ENCODE measurements around the gene VPS16.
"Not testable (repeated sequence)": the region's sequence is repeated elsewhere in the genome, so short reads cannot be mapped to it uniquely, and the experiment has no call there.

VPS16 gene

GRCh38 chr20:2807019-2807418 is 33.5 kb upstream of the VPS16 start:
- no peak for DNase-seq (ENCODE audit: low read depth in 3 of 3)

- not testable (repeated sequence) for DNase-seq (ENCODE audit: low read depth in 3 of 3)
These were observed 32.6 kb upstream of the VPS16 start for GRCh38 chr20:2807929-2808328.

- DNase-seq (ENCODE audit: low read depth in 3 of 3): no peak
These were observed 30.9 kb upstream of the VPS16 start for GRCh38 chr20:2809690-2810089.

- DNase-seq (ENCODE audit: low read depth in 3 of 3): no peak
These were observed 28.4 kb upstream of the VPS16 start for GRCh38 chr20:2812189-2812588.

- DNase-seq (ENCODE audit: low read depth in 3 of 3): no peak
These were observed 26.5 kb upstream of the VPS16 start for GRCh38 chr20:2814076-2814475.

- DNase-seq (ENCODE audit: low read depth in 3 of 3): no peak
These were observed 25.9 kb upstream of the VPS16 start, which contains the start of gene C20orf141 for GRCh38 chr20:2814587-2815051. C20orf141 (plus strand) TSS chr20:2814987; CDS start chr20:2815185, 198 bp downstream.

GRCh38 chr20:2815242-2815900 is 25.2 kb upstream of the VPS16 start:
- no peak for DNase-seq (ENCODE audit: low read depth in 3 of 3)

GRCh38 chr20:2816030-2816582 is 24.4 kb upstream of the VPS16 start, which contains the start of gene TMEM239:
TMEM239 (plus strand) TSS chr20:2816364; CDS start chr20:2816555, 191 bp downstream.
- no peak for DNase-seq (ENCODE audit: low read depth in 3 of 3)

- peak in 1 of 3 experiments; percentile 15 for DNase-seq (ENCODE audit: low read depth in 3 of 3)
These were observed 23.8 kb upstream of the VPS16 start for GRCh38 chr20:2816583-2817340.

GRCh38 chr20:2817341-2817726 is 23.2 kb upstream of the VPS16 start:
- DNase-seq (ENCODE audit: low read depth in 3 of 3): no peak

GRCh38 chr20:2817891-2818595 is 22.5 kb upstream of the VPS16 start:
- no peak for DNase-seq (ENCODE audit: low read depth in 3 of 3)

- DNase-seq (ENCODE audit: low read depth in 3 of 3): no peak
These were observed 20.3 kb upstream of the VPS16 start for GRCh38 chr20:2820084-2820895.

GRCh38 chr20:2820896-2821869 is 19.4 kb upstream of the VPS16 start:
- DNase-seq (ENCODE audit: low read depth in 3 of 3): no peak

- DNase-seq (ENCODE audit: low read depth in 3 of 3): no peak
These were observed 18.5 kb upstream of the VPS16 start for GRCh38 chr20:2822073-2822472.

GRCh38 chr20:2825761-2826160 is 14.8 kb upstream of the VPS16 start:
- no peak for DNase-seq (ENCODE audit: low read depth in 3 of 3)

GRCh38 chr20:2826655-2827054 is 13.9 kb upstream of the VPS16 start:
- no peak for DNase-seq (ENCODE audit: low read depth in 3 of 3)

GRCh38 chr20:2829376-2829775 is 11.2 kb upstream of the VPS16 start:
- DNase-seq (ENCODE audit: low read depth in 3 of 3): no peak

GRCh38 chr20:2831206-2831605 is 9.3 kb upstream of the VPS16 start:
- DNase-seq (ENCODE audit: low read depth in 3 of 3): not testable (repeated sequence)

GRCh38 chr20:2833761-2834160 is 6.8 kb upstream of the VPS16 start:
- no peak for DNase-seq (ENCODE audit: low read depth in 3 of 3)

Data from stimulated activated CD4-positive, alpha-beta T cell treated with anti-CD3 and anti-CD28 coated beads, TNF-alpha, amount 100 ng/mL, for 24 hours (primary cell).